Prostate gland (tissue), 2 donors: ENCODE results near the gene RGS11. TPM values are rescaled to one million over a fixed set of nuclear protein-coding genes. Genes with fewer than 3 reads are reported as not detected.
"Not testable (repeated sequence)": the region's sequence is repeated elsewhere in the genome, so short reads cannot be mapped to it uniquely, and the experiment has no call there.

Experiments used
- DNase-seq: peaks from one replicate; pipeline ENCODE4 v3.0.0-alpha.2; 2019; ENCODE audit warnings: low spot score
- H3K27ac ChIP-seq, 2 donors: fragments of 200-600 bp; sonication (generic); 2 replicates each; pipeline ENCODE4 v1.5.1; 2017 to 2019
- H3K27me3 ChIP-seq: fragments of 200-600 bp; sonication (generic); replicated peaks from 2 replicates; pipeline ENCODE4 v1.5.1; 2019; ENCODE audit not compliant: insufficient read depth
- H3K36me3 ChIP-seq, 2 donors: fragments of 200-600 bp; sonication (generic); 1 replicate in 1 of 2; 2 replicates in 1 of 2; pipeline versions ENCODE4 v1.5.1 to v1.8.1; 2017 to 2019
- H3K4me1 ChIP-seq: fragments of 200-600 bp; sonication (generic); replicated peaks from 2 replicates; pipeline ENCODE4 v1.5.1; 2019
- H3K4me3 ChIP-seq, 2 donors: fragments of 200-600 bp; sonication (generic); 2 replicates each; pipeline ENCODE4 v1.5.1; 2017 to 2019
- H3K9me3 ChIP-seq: fragments of 200-600 bp; sonication (generic); 2 replicates; pipeline ENCODE4 v1.5.1; 2017
- POLR2A ChIP-seq: fragments of 450-650 bp; IDR thresholded peaks from one replicate; pipeline ENCODE4 v1.6.1; 2016; ENCODE audit warnings: antibody characterized with exemption, mild to moderate bottlenecking
- POLR2AphosphoS5 ChIP-seq: sonication (generic); formaldehyde crosslinking; IDR thresholded peaks from one replicate; pipeline ENCODE4 v1.6.1; 2017; ENCODE audit warnings: antibody characterized with exemption
- WGBS: methylation state at CpG from one replicate; pipeline ENCODE4 v1.1.5; 2018; 5-methylcytosine and 5-hydroxymethylcytosine counted together
- intact Hi-C: fragments of 100-400 bp; cut with DNase I; formaldehyde crosslinking; loops from one replicate; pipeline ENCODE4 v1.14.2; 2022
- total RNA-seq, 2 donors: library from RNA; depleted of rRNA; stranded (reverse); fragments of >200 nt; gene quantifications; one replicate each; pipeline ENCODE4 v1.1.0, GENCODE V29; 2016
- TF ChIP-seq, protein P1 (sequence below), 4 experiments: fragments of 200-600 bp in 2 of 4; fragments of 450-650 bp in 2 of 4; sonication (generic) in 2 of 4; IDR thresholded peaks; 1 replicate in 3 of 4; 2 replicates in 1 of 4; pipeline ENCODE4 v1.5.1; 2016 to 2019; ENCODE audit warnings: antibody characterized with exemption in 4 of 4, mild to moderate bottlenecking in 2 of 4, moderate library complexity in 2 of 4

Gene RGS11
- total RNA-seq, 2 donors from 2014 or later: 2.3 to 5.9 TPM

GRCh38 chr16:230949-231348 lies 44.8 kb downstream of the RGS11 start:
- DNase-seq: no peak
- intact Hi-C loops: no loop called here
- Histone ChIP-seq H3K36me3 (no peaks in the 10 kb centered on the region), H3K27me3 (no peaks in the 10 kb centered on the region), H3K4me1 (peaks cover 5% of the 10 kb centered on the region), H3K4me3 (no peak overlapping the region), H3K9me3 (no peaks in the 10 kb centered on the region), H3K27ac (no peak overlapping the region)
- TF ChIP-seq POLR2A (no peak), POLR2AphosphoS5 (no peak)
- TF ChIP-seq, protein P1, sequence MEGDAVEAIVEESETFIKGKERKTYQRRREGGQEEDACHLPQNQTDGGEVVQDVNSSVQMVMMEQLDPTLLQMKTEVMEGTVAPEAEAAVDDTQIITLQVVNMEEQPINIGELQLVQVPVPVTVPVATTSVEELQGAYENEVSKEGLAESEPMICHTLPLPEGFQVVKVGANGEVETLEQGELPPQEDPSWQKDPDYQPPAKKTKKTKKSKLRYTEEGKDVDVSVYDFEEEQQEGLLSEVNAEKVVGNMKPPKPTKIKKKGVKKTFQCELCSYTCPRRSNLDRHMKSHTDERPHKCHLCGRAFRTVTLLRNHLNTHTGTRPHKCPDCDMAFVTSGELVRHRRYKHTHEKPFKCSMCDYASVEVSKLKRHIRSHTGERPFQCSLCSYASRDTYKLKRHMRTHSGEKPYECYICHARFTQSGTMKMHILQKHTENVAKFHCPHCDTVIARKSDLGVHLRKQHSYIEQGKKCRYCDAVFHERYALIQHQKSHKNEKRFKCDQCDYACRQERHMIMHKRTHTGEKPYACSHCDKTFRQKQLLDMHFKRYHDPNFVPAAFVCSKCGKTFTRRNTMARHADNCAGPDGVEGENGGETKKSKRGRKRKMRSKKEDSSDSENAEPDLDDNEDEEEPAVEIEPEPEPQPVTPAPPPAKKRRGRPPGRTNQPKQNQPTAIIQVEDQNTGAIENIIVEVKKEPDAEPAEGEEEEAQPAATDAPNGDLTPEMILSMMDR (IDR thresholded peaks at IDR 0.05): no peak
- 87% methylated on average over 22 of the region's 22 CpGs for WGBS

- H3K4me3 ChIP-seq, H3K36me3 ChIP-seq, H3K27me3 ChIP-seq, H3K27ac ChIP-seq, H3K4me1 ChIP-seq, DNase-seq, intact Hi-C loops, H3K9me3 ChIP-seq: not testable (repeated sequence)
- WGBS: 94% methylated on average over 18 of the region's 18 CpGs
Observed at GRCh38 chr16:230351-230750, 45.4 kb downstream of the RGS11 start.

DNA sequence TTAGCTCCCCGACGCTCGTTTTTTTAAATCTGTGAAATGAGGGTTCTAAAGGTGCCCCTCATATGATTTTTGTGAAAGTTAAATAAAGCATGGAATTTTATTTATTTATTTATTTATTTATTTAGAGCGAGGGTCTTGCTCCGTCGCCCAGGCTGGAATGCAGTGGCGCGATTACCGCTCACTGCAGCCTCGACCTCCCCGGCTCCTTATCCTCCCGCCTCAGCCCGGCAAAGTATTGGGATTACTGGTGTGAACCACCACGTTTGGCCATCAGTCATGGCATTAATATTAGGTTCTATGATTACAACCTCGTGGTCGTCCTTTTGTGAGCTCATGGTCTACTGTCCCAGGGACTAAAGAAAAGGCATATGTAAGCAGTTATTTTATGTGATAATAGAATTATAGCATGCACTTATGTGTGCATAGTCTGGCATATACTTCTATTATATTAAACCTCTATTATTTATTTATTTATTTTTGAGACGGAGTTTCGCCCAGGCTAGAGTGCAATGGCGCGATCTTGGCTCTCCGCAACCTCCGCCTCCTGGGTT lies 45.9 kb downstream of the RGS11 start:
- Histone ChIP-seq H3K27ac (peak overlapping the region; percentile 96 to 99), H3K36me3 (no peaks in the 10 kb centered on the region), H3K4me3 (peak overlapping the region; percentile 74 to 90), H3K27me3 (no peaks in the 10 kb centered on the region), H3K9me3 (no peaks in the 10 kb centered on the region), H3K4me1 (peaks cover 5% of the 10 kb centered on the region)
- no peak for DNase-seq
- TF ChIP-seq POLR2A: no peak
- no peak for TF ChIP-seq POLR2AphosphoS5
- TF ChIP-seq, protein P1 (IDR thresholded peaks at IDR 0.05): no peak
- WGBS: 82% methylated on average over 22 of the region's 22 CpGs
- intact Hi-C loops: loop anchor here (5.0 kb wide), 1 partner anchor 122 kb away; the partner anchor contains the start of gene AXIN1

DNA sequence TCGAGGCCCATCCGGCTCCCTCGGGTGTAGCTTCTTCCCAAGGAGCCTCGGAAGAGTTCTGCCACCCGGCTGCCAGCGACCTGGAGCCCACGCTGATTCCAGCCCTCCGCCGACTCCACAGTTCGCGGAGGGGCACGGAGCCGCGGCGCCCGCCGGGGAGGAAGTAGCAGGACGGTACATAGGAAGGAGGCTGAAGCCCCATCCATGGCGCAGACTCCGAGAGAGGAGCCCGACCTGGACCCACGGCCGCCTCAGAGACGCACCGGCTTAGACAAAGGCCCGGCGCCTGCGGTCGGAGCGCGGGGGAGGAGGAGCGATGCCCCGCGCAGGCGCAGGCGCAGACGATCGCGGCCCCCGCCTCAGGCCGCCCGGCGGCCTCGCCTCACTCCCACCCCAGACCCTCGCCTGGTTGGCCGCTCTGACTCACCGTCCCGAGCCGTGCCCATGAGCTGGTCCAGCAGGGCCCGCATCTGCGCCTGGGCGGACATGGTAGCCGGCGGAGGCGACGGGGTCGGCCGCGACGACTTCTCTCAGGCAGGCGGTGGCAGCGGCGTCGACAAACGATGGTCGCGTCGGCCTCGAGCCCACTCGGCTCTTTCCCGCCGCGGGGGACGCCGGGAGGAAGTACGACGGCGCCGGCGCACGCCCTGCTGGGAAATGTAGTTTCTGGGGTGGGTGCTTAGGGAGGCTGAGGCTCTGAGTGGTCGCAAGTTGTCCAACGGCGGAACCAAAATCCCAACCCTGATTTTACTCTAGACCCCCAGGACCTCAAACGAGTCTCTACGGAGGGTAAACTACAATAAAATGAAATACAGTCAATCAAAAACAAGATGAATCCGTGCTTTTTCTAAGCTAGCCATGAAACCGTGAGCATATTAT lies 46.7 kb downstream of the RGS11 start, which contains the start of gene LUC7L:
LUC7L (minus strand) TSS at position 598 of the 879 bp plus-strand sequence; CDS start at position 488, 110 bp downstream.
- Histone ChIP-seq H3K27ac (peak within 1 kb of the TSS; percentile 96 to 99), H3K4me3 (peak within 1 kb of the TSS; percentile 74 to 90), H3K4me1 (peaks cover 5% of the 10 kb centered on the region), H3K27me3 (no peaks in the 10 kb centered on the region), H3K36me3 (no peaks in the 10 kb centered on the region), H3K9me3 (no peaks in the 10 kb centered on the region)
- intact Hi-C loops: loop anchor here (5.0 kb wide), 1 partner anchor 123 kb away; the partner anchor contains the start of gene AXIN1
- 2% methylated on average over 43 of the region's 88 CpGs for WGBS
- peak; percentile 84 for DNase-seq
- TF ChIP-seq POLR2A: peak; percentile 98
- TF ChIP-seq POLR2AphosphoS5: peak; percentile 97
- TF ChIP-seq, protein P1 (IDR thresholded peaks at IDR 0.05): no peak

- H3K27ac ChIP-seq: peak overlapping the region; percentile 96 to 99
- intact Hi-C loops: loop anchor here (5.0 kb wide), 1 partner anchor 124 kb away; the partner anchor contains the start of gene AXIN1
- DNase-seq: no peak
- peak overlapping the region; percentile 74 to 90 for H3K4me3 ChIP-seq
- H3K27me3 ChIP-seq: no peaks in the 10 kb centered on the region
- peaks cover 5% of the 10 kb centered on the region for H3K4me1 ChIP-seq
- H3K9me3 ChIP-seq: no peaks in the 10 kb centered on the region
- TF ChIP-seq, protein P1 (IDR thresholded peaks at IDR 0.05): no peak
- TF ChIP-seq POLR2AphosphoS5: no peak
- TF ChIP-seq POLR2A: no peak
- 15% methylated on average over 9 of the region's 9 CpGs for WGBS
- H3K36me3 ChIP-seq: no peaks in the 10 kb centered on the region
Observed at GRCh38 chr16:228151-228851, 47.4 kb downstream of the RGS11 start.
